Right atrium auricular region (tissue), 2 donors: ENCODE data around the gene TMEM117. TPM values are rescaled to one million over a fixed set of nuclear protein-coding genes. Genes with fewer than 3 reads are reported as not detected.

Source experiments
- DNase-seq: peaks from one replicate; pipeline ENCODE4 v3.0.0-alpha.2; 2019; ENCODE audit warnings: low spot score
- H3K27ac ChIP-seq, 2 donors: fragments of 200-600 bp; sonication (generic); 1 replicate in 1 of 2; 2 replicates in 1 of 2; pipeline ENCODE4 v1.5.1; 2016 to 2019
- H3K27me3 ChIP-seq, 2 donors: fragments of 200-600 bp; sonication (generic); one replicate each; pipeline versions ENCODE4 v1.5.1 to v1.6.0; 2017 to 2019
- H3K36me3 ChIP-seq: fragments of 200-600 bp; sonication (generic); one replicate; pipeline ENCODE4 v1.5.1; 2016
- H3K4me1 ChIP-seq, 2 donors: fragments of 200-600 bp; sonication (generic); one replicate each; pipeline versions ENCODE4 v1.5.1 to v1.6.0; 2017 to 2019
- H3K4me3 ChIP-seq, 2 donors: fragments of 200-600 bp; sonication (generic); 1 replicate in 1 of 2; 2 replicates in 1 of 2; pipeline ENCODE4 v1.5.1; 2017 to 2019; ENCODE audit warnings: mild to moderate bottlenecking in 1 of 2, moderate library complexity in 1 of 2
- H3K9me3 ChIP-seq, 2 donors: fragments of 200-600 bp; sonication (generic); one replicate each; pipeline ENCODE4 v1.5.1; 2019
- total RNA-seq, 2 donors: library from RNA; depleted of rRNA; stranded (reverse); fragments of >200 nt; gene quantifications; one replicate each; pipeline ENCODE4 v1.1.0, GENCODE V29; 2016
- TF ChIP-seq, protein P1 (sequence below), 2 donors: fragments of 200-600 bp; sonication (generic); IDR thresholded peaks; one replicate each; pipeline ENCODE4 v1.5.1; 2019; ENCODE audit warnings: antibody characterized with exemption in 2 of 2

TMEM117 gene
- total RNA-seq, 2 donors from 2014 or later = 10.8 to 24.1 TPM

DNA sequence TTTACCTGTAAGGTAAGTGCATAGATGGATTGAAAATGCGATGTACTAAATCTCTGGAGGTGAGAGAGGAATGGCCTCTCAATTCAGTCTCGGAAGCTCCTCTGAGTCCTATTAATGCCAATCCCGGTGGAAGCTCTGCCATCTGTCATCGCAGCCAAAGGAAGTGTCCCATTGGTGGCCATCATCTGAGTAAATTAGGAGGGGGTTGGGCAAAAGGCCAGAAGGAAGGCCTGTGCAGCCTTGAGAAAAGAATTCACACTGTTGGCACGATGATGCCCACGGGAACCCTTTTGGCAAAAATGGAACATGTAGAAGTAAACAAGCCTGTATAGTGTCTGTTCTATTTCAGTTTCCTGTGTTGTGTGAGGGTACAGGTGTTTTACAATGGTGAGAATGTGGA is 545.5 kb downstream of the TMEM117 start:
- no peaks in the 10 kb centered on the region for H3K36me3 ChIP-seq
- no peak for DNase-seq
- H3K4me1 ChIP-seq = no peaks in the 10 kb centered on the region

DNA sequence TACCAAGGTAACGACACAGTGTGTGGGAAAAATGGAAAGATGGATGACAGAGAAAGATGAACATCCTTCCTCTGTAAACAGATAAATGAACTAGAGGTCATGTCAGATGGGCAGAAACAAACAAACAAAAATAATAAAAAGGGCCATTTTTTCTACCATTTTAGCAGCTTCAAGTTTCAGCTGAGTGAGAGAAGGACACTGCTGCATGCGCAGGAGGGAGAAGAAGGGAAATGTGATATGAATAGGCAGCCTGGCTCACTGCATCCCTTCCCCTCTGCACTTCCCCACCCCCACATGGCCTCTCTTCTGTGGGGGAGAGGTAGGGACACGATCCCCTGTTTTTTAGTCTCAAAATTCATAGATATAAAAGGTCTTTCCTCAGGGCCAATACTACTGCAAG is 548.3 kb downstream of the TMEM117 start:
- Histone ChIP-seq H3K27me3 (no peaks in the 10 kb centered on the region), H3K27ac (no peak overlapping the region), H3K4me3 (no peak overlapping the region), H3K36me3 (no peaks in the 10 kb centered on the region), H3K9me3 (no peaks in the 10 kb centered on the region), H3K4me1 (no peaks in the 10 kb centered on the region)
- TF ChIP-seq, protein P1, sequence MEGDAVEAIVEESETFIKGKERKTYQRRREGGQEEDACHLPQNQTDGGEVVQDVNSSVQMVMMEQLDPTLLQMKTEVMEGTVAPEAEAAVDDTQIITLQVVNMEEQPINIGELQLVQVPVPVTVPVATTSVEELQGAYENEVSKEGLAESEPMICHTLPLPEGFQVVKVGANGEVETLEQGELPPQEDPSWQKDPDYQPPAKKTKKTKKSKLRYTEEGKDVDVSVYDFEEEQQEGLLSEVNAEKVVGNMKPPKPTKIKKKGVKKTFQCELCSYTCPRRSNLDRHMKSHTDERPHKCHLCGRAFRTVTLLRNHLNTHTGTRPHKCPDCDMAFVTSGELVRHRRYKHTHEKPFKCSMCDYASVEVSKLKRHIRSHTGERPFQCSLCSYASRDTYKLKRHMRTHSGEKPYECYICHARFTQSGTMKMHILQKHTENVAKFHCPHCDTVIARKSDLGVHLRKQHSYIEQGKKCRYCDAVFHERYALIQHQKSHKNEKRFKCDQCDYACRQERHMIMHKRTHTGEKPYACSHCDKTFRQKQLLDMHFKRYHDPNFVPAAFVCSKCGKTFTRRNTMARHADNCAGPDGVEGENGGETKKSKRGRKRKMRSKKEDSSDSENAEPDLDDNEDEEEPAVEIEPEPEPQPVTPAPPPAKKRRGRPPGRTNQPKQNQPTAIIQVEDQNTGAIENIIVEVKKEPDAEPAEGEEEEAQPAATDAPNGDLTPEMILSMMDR (IDR thresholded peaks at IDR 0.05) = no peak
- DNase-seq = no peak

More for the DNA sequence above, 545.5 kb downstream of the TMEM117 start:
- Histone ChIP-seq H3K9me3 (no peaks in the 10 kb centered on the region), H3K4me3 (no peak overlapping the region), H3K27ac (no peak overlapping the region), H3K27me3 (no peaks in the 10 kb centered on the region)
- TF ChIP-seq, protein P1 (IDR thresholded peaks at IDR 0.05) = no peak

DNA sequence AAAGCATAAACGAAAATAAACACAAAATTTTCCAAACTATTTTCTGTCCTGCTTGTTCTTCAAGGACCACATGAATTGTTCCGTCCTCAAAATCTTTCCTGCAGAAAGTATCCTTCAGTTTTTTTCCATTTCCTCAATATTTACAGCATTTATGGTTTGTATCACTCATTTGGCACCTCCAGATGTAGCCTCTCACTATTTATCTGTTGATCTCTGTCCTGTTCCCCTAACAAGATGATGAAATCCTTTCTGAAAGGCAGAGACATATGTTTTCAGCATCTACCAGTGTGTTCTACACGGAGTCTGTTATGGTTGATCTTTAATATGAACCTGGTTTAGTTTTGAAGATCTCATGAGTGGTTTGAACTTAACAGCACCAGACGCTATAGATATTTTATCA is 550.1 kb downstream of the TMEM117 start:
- Histone ChIP-seq H3K36me3 (no peaks in the 10 kb centered on the region), H3K27ac (no peak overlapping the region), H3K4me1 (no peaks in the 10 kb centered on the region), H3K9me3 (no peaks in the 10 kb centered on the region), H3K27me3 (no peaks in the 10 kb centered on the region), H3K4me3 (no peak overlapping the region)
- no peak for DNase-seq
- TF ChIP-seq, protein P1 (IDR thresholded peaks at IDR 0.05) = no peak

DNA sequence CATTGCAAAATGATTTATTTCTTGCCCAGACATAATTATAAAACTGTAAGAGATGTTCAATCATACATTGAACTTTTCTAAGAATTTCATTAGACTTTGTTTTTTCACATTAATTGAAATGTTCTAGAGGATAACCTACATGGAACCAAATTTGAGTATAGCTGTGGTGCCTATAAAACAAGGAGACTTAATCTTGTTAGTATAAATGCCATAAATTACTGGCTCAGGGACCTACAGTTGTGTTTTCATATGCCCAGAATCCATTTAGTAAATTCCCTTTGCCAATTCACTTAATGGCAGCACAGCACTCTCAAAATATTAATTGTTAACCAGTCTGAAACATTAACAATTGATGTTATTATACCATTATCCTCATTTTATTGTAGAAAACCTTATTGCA is 551.7 kb downstream of the TMEM117 start:
- TF ChIP-seq, protein P1 (IDR thresholded peaks at IDR 0.05) = no peak
- Histone ChIP-seq H3K4me1 (no peaks in the 10 kb centered on the region), H3K27ac (no peak overlapping the region), H3K36me3 (no peaks in the 10 kb centered on the region), H3K9me3 (no peaks in the 10 kb centered on the region), H3K4me3 (no peak overlapping the region), H3K27me3 (no peaks in the 10 kb centered on the region)
- no peak for DNase-seq

DNA sequence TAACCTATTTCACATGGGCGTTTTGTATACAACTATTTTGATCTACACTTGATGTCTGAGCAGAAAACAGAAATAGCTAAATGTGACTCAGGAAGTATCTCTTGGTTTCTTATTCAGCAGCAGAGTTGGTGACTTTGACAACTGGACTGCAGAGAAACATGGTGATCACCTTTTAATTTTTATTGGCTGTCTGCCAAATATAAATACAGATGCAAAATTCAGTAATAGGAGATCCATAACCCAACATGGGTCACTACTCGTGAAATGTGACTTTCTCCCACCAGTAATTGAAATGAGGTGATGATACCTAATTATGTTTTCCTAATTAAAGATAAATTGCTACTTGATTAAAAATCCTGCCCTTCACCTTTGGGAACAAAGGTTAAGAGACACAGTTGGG is 553.2 kb downstream of the TMEM117 start:
- TF ChIP-seq, protein P1 (IDR thresholded peaks at IDR 0.05) = no peak
- H3K4me3 ChIP-seq = no peak overlapping the region
- H3K27ac ChIP-seq = no peak overlapping the region
- H3K36me3 ChIP-seq = no peaks in the 10 kb centered on the region
- no peaks in the 10 kb centered on the region for H3K27me3 ChIP-seq
- DNase-seq = no peak
- H3K9me3 ChIP-seq = no peaks in the 10 kb centered on the region
- H3K4me1 ChIP-seq = no peaks in the 10 kb centered on the region

DNA sequence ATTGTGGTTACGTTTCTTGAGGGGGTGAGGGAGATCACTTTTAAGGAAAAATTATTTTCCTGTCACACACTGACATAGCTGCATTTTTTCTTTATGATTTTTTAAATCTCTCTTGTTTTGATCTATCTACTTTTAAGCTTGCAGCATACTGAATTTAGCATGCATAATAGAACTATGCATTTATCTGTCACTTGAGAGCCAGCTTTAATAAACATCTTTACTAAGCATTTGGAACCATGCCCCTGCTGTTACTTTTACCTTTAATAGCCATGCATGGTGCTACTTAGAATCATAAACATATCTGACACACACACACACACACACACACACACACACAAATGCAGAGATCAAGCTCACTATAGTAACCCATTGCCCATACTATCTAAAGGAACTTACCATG is 554.0 kb downstream of the TMEM117 start:
- no peaks in the 10 kb centered on the region for H3K9me3 ChIP-seq
- H3K27ac ChIP-seq = no peak overlapping the region
- no peak for DNase-seq
- TF ChIP-seq, protein P1 (IDR thresholded peaks at IDR 0.05) = no peak
- H3K4me3 ChIP-seq = no peak overlapping the region
- no peaks in the 10 kb centered on the region for H3K4me1 ChIP-seq
- H3K36me3 ChIP-seq = no peaks in the 10 kb centered on the region
- H3K27me3 ChIP-seq = no peaks in the 10 kb centered on the region
